HFFc6 (cell line): Measurements from ENCODE around the gene PSMG3. TPM values are rescaled to one million over a fixed set of nuclear protein-coding genes. Genes with fewer than 3 reads are reported as not detected.
A peak's percentile ranks its signal among the peaks of the same experiment; 100 is the strongest.

Experiments used
- DNase-seq: peaks from one replicate; pipeline ENCODE4 v3.0.0-alpha.2; 2018
- H3K27ac Mint-ChIP-seq: 2 replicates; pipeline ENCODE4 v1.8.0; 2020; ENCODE audit warnings: mild to moderate bottlenecking, mixed read lengths
- H3K27me3 Mint-ChIP-seq: 2 replicates; pipeline ENCODE4 v1.8.0; 2021; ENCODE audit warnings: mild to moderate bottlenecking, moderate library complexity, mixed read lengths; ENCODE audit not compliant: insufficient read depth
- H3K36me3 Mint-ChIP-seq: 2 replicates; pipeline ENCODE4 v1.8.0; 2021; ENCODE audit warnings: low read depth, mixed read lengths
- H3K4me1 Mint-ChIP-seq: 2 replicates; pipeline ENCODE4 v1.8.0; 2020; ENCODE audit warnings: low read depth, mixed read lengths
- H3K4me3 Mint-ChIP-seq: 2 replicates; pipeline ENCODE4 v1.8.0; 2020; ENCODE audit warnings: mild to moderate bottlenecking, moderate library complexity, mixed read lengths
- H3K9me3 Mint-ChIP-seq: 2 replicates; pipeline ENCODE4 v1.8.0; 2020; ENCODE audit warnings: mild to moderate bottlenecking, mixed read lengths
- CTCF ChIP-seq: fragments of 200-600 bp; sonication (generic); IDR thresholded peaks from 2 replicates; pipeline ENCODE4 v1.5.0; 2021; ENCODE audit warnings: antibody characterized with exemption, mild to moderate bottlenecking
- total RNA-seq, 6 experiments: library from RNA; stranded (reverse); fragmentation: NEBNext Ultra II Directional; extraction: Animal tissue kit (Norgen Biotek cat#: 25700); gene quantifications; 2 replicates in 1 of 6; 3 replicates in 5 of 6; pipeline ENCODE4 v1.2.3, GENCODE V29; 2021

Gene PSMG3
- total RNA-seq, 6 experiments from 2014 or later: 25.6 to 31.0 (median 28.2) TPM

- H3K4me3 Mint-ChIP-seq: no peak overlapping the region
- no peak for TF ChIP-seq CTCF
- no peaks in the 10 kb centered on the region for H3K36me3 Mint-ChIP-seq
- peaks cover 6% of the 10 kb centered on the region for H3K27me3 Mint-ChIP-seq
- H3K4me1 Mint-ChIP-seq: peaks cover 12% of the 10 kb centered on the region
- no peaks in the 10 kb centered on the region for H3K9me3 Mint-ChIP-seq
- no peak overlapping the region for H3K27ac Mint-ChIP-seq
- DNase-seq: no peak
Observed at GRCh38 chr7:1550846-1551155, 19.0 kb downstream of the PSMG3 start.

GRCh38 chr7:1550005-1550845 lies 19.6 kb downstream of the PSMG3 start:
- no peak for DNase-seq
- Mint-ChIP-seq H3K4me3 (no peak overlapping the region), H3K4me1 (peaks cover 6% of the 10 kb centered on the region)

GRCh38 chr7:1549357-1550004 lies 20.4 kb downstream of the PSMG3 start:
- DNase-seq: no peak
- no peaks in the 10 kb centered on the region for H3K9me3 Mint-ChIP-seq
- no peaks in the 10 kb centered on the region for H3K36me3 Mint-ChIP-seq
- H3K4me3 Mint-ChIP-seq: no peak overlapping the region
- H3K4me1 Mint-ChIP-seq: no peaks in the 10 kb centered on the region
- no peak overlapping the region for H3K27ac Mint-ChIP-seq
- H3K27me3 Mint-ChIP-seq: peaks cover 14% of the 10 kb centered on the region
- no peak for TF ChIP-seq CTCF

More at GRCh38 chr7:1550005-1550845, 19.6 kb downstream of the PSMG3 start:
- no peak for TF ChIP-seq CTCF
- H3K27ac Mint-ChIP-seq: no peak overlapping the region
- H3K27me3 Mint-ChIP-seq: peaks cover 9% of the 10 kb centered on the region
- no peaks in the 10 kb centered on the region for H3K9me3 Mint-ChIP-seq
- no peaks in the 10 kb centered on the region for H3K36me3 Mint-ChIP-seq

GRCh38 chr7:1548944-1549343 lies 20.9 kb downstream of the PSMG3 start:
- no peak overlapping the region for H3K27ac Mint-ChIP-seq
- H3K27me3 Mint-ChIP-seq: peaks cover 17% of the 10 kb centered on the region
- no peak for DNase-seq
- no peak overlapping the region for H3K4me3 Mint-ChIP-seq
- H3K36me3 Mint-ChIP-seq: no peaks in the 10 kb centered on the region
- TF ChIP-seq CTCF: no peak
- H3K9me3 Mint-ChIP-seq: no peaks in the 10 kb centered on the region
- H3K4me1 Mint-ChIP-seq: no peaks in the 10 kb centered on the region

- Mint-ChIP-seq H3K4me3 (no peak overlapping the region), H3K27me3 (peaks cover 17% of the 10 kb centered on the region), H3K9me3 (no peaks in the 10 kb centered on the region), H3K4me1 (no peaks in the 10 kb centered on the region), H3K36me3 (no peaks in the 10 kb centered on the region), H3K27ac (no peak overlapping the region)
- DNase-seq: no peak
- TF ChIP-seq CTCF: peak; percentile 31; the same call in 1 of the 2 replicates
Observed at GRCh38 chr7:1548438-1548831, 21.4 kb downstream of the PSMG3 start.
